HG03521 (cell line): ENCODE data around the gene ADAR.

Experiments used
- ATAC-seq: cut with Tn5 transposase; IDR thresholded peaks from one replicate; pipeline ENCODE4 v1.9.1; 2021; ENCODE audit warnings: mild to moderate bottlenecking, moderate library complexity; ENCODE audit not compliant: unreplicated experiment

Gene ADAR

GRCh38 chr1:154586231-154586630 is 21.8 kb downstream of the ADAR start:
- ATAC-seq: no peak

- ATAC-seq: no peak
Measured at GRCh38 chr1:154584267-154584994, 23.6 kb downstream of the ADAR start.

DNA sequence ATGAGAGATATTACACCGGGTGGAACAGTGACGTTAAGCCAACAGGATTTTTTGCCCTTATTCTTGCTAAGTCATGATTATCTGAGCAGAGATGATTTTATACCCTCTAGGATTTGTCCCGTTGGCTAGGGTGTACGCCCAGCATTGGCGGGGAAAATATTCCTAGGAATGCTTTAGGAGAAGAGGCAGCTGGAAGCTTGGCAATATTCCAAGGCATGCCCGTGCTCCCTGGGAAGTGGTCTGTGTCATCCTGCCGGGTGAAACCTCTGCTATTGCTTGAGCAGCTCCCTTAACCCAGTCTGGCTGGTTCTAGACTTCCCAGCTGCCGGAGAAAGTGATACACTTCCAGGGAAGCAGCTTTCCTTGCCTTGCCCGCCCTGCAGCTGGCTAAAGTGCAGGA is 24.2 kb downstream of the ADAR start:
- no peak for ATAC-seq

GRCh38 chr1:154582885-154583284 is 25.1 kb downstream of the ADAR start:
- ATAC-seq: no peak

- ATAC-seq: no peak
Measured at GRCh38 chr1:154581766-154582165, 26.2 kb downstream of the ADAR start.

- ATAC-seq: no peak
Measured at GRCh38 chr1:154579374-154579773, 28.6 kb downstream of the ADAR start.

GRCh38 chr1:154578058-154578418 is 29.9 kb downstream of the ADAR start:
- no peak for ATAC-seq

DNA sequence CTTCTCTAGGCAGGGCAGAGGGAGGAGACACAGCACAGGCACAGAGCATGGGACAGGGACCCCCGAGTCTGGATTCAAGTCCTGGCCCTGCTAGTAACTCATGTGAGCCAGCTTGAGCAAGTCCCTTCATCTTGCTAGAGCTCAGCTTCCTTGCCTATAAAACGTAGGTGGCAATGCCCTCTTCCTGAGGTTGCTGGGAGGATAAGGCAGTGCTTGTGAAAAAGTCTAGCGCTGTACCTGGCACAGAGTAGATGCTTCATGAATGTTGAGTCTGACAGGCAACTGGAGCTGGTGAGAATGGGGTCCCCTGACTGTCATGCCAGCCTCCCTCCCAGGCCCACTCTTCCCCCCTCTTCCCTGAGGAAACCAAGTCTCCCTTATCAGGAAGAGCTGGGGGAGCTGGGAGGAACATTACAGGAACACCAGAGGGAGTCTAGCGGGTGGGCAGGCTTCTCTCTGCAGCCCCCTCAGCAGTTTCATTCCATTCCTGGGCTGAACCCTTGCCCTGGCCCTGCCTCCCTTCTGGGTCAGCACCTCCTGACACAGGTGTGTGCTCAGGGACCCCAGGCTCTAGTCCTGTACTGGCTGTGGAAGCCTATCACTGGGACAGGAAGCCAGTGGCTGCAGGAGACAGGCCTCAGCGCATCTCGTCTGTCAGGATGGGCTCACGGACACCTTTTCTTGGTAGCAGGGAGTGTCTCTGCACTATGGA is 30.5 kb downstream of the ADAR start:
- no peak for ATAC-seq

GRCh38 chr1:154575951-154576566 is 31.9 kb downstream of the ADAR start:
- no peak for ATAC-seq

- ATAC-seq: no peak
Measured at GRCh38 chr1:154575147-154575927, 32.6 kb downstream of the ADAR start.

- ATAC-seq: no peak
Measured at GRCh38 chr1:154574716-154575115, 33.3 kb downstream of the ADAR start.

- ATAC-seq: no peak
Measured at GRCh38 chr1:154573168-154573510, 34.8 kb downstream of the ADAR start.

GRCh38 chr1:154572468-154573167 is 35.4 kb downstream of the ADAR start:
- ATAC-seq: no peak

DNA sequence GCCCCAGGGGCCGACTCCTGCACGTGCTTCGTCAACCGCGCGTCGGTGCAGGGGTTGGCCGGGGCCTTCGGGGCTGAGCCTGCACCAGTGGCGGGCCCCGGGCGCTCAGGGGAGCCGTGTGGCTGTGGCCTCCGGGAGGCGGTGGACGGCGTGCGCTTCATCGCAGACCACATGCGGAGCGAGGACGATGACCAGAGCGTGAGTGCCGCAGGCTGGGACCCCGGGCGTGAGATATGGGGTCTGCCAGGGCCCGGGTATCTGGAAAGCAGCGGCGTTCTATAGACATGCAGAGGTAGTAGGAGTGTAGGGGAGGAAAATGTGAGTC is 36.1 kb downstream of the ADAR start:
- ATAC-seq: no peak

GRCh38 chr1:154571244-154571963 is 36.6 kb downstream of the ADAR start:
- ATAC-seq: no peak

DNA sequence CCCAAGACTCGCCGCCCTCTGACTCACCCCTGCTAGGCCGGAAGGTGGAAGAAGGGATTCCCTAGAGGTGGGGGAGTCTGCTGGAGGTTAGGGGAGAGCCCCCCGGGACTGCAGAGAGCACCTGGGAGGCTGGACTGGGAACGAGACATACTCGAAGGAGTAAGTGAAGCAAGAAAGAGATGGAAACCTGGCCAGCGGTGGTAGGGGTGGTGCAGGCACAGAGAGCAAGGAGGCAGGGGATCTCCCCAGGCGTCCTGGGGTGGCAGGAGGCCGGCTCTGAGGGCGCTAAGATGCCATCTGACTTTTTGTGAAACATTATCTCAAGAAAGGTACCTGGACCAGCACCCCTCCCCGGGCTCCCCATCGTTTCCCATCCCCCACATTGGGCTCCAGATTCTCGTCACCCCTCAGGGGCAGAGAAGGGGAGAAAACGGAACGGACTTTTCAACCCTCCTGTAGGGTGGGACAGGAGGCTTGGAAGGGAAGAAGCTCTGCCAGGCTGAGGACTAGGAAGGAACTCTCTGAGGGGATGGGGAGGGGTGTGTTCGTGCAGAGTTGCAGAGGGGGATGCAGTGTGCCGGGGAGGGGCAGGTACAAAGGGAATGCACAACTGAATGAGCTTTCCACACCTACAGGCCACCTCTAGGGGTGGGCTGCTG is 39.7 kb downstream of the ADAR start:
- no peak for ATAC-seq

GRCh38 chr1:154567386-154568156 is 40.4 kb downstream of the ADAR start, which contains the start of gene CHRNB2:
CHRNB2 (plus strand) TSS chr1:154567778; CDS start chr1:154568045, 267 bp downstream.
- ATAC-seq: peak; percentile 65

- ATAC-seq: no peak
Measured at GRCh38 chr1:154565876-154566275, 42.1 kb downstream of the ADAR start.

- peak; percentile 21 for ATAC-seq
Measured at GRCh38 chr1:154559466-154560044, 48.4 kb downstream of the ADAR start.
